Stimulated activated CD8-positive, alpha-beta memory T cell treated with anti-CD3 and anti-CD28 coated beads, Interleukin-7, amount 100 ng/mL, for 1 hour (primary cell): Measurements from ENCODE around the gene DCAF8.

Experiments
- DNase-seq, 2 donors: peaks; one replicate each; pipeline ENCODE4 v3.0.0-alpha.2; 2020; ENCODE audit warnings: low read depth in 2 of 2

Gene DCAF8

GRCh38 chr1:160227034-160227433 is 35.3 kb downstream of the DCAF8 start:
- DNase-seq, result no peak

DNA sequence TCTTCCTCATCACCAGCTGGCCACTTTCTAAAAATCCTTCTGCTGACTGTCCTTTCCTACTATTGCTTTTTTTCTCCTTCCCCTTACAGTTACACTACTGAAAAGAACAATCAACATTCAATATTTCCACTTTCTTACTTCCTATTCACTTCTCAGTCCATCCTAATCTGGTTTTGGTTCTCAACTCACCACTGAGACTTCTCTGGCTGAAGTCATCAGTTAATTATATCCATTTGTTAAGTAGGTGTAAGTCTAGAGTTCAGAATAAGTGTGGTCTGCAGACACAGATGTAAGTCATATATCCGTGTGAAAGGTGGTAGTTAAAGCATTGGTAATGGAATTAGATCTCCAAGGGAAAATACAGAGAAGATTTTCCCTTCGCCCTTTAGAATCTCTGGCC is 35.7 kb downstream of the DCAF8 start:
- no peak for DNase-seq

GRCh38 chr1:160225345-160225744 is 37.0 kb downstream of the DCAF8 start:
- no peak for DNase-seq

- no peak for DNase-seq
Observed at GRCh38 chr1:160224606-160225005, 37.7 kb downstream of the DCAF8 start.

- DNase-seq, result no peak
Observed at GRCh38 chr1:160222546-160222945, 39.8 kb downstream of the DCAF8 start.

DNA sequence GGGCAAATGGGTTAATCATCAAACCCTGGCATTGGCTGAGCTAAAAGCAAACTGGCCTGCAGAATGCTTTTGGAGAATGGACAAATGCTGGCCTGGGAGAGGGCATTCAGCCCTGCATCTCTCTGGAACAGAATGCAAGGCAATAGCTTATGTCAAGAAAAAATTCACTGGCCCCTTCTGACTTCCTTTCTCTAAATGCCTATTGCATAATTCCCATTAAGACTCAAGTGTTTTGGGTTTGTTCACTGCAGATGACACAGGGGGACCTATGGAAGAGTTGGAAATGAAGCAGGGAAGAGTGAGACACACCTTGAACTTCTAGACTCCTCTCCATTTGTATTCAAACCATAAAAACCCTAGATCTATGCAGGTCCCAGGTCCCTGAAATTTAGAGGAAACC is 41.3 kb downstream of the DCAF8 start:
- no peak for DNase-seq

GRCh38 chr1:160220301-160220700 is 42.0 kb downstream of the DCAF8 start:
- DNase-seq, result no peak

- DNase-seq, result no peak
Observed at GRCh38 chr1:160219062-160219929, 43.1 kb downstream of the DCAF8 start.

DNA sequence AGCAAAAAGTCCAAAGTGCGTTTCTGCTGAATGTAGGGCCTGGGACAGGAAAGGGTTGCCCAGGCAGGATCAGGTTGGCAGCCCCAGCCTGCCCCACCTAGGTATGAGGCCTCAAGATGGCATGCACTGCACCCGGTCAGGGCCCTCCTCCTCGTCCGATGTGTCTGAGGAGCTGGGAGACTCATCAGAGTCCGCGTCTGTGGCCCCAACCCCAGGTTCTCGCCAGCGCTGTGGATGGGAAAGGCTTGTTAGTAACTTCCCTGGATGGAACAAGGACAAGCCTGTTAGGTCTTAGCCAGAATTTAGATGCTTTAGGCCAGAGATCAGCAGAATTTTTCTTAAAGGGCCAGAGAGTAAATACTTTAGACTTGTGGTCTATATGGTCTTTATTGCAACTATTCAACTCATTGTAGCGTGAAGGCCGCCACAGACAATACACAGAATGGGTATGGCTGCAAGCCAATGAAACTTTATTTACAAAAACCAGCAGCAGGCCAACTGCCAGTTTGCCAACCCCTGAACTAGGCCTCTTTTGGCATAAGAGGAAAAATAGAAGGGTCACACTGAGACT is 44.8 kb downstream of the DCAF8 start:
- DNase-seq, result no peak

GRCh38 chr1:160216301-160216700 is 46.0 kb downstream of the DCAF8 start:
- no peak for DNase-seq

GRCh38 chr1:160214481-160215140 is 47.7 kb downstream of the DCAF8 start:
- DNase-seq, result no peak

DNA sequence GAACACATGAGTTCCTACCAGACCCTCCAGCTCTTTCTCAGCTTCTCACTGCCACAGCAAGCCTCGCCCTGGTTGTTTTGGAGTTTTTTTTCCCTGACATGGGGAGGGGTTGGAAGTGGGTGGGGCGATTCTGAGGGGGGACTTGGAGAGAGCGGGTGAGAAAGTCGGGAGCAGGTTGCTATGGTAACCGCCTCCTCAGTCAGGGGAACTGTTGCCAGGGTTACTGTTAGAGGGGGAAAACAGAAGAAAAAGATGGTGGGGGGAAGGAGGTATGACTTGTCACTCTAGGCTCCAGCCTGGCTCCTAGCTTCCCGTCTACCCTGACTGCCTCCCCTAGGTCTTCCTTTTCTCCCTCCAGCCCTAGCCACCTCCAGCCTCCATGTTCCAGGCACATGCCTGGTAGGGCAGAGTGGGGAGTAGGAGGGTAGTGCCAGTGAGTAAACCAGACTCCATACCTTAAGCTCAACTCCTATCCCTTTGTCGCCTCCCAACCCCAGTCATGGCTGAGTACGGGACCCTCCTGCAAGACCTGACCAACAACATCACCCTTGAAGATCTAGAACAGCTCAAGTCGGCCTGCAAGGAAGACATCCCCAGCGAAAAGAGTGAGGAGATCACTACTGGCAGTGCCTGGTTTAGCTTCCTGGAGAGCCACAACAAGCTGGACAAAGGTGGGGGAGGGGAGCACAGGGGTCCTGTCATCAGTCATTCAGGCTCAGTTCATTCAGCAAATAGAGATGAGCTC is 51.1 kb downstream of the DCAF8 start:
- DNase-seq, result no peak

- no peak for DNase-seq
Observed at GRCh38 chr1:160210561-160210960, 51.8 kb downstream of the DCAF8 start.

- no peak for DNase-seq
Observed at GRCh38 chr1:160209321-160210046, 52.9 kb downstream of the DCAF8 start.

- no peak for DNase-seq
Observed at GRCh38 chr1:160208557-160209320, 53.6 kb downstream of the DCAF8 start.

GRCh38 chr1:160207771-160208556 is 54.4 kb downstream of the DCAF8 start:
- DNase-seq, result no peak

DNA sequence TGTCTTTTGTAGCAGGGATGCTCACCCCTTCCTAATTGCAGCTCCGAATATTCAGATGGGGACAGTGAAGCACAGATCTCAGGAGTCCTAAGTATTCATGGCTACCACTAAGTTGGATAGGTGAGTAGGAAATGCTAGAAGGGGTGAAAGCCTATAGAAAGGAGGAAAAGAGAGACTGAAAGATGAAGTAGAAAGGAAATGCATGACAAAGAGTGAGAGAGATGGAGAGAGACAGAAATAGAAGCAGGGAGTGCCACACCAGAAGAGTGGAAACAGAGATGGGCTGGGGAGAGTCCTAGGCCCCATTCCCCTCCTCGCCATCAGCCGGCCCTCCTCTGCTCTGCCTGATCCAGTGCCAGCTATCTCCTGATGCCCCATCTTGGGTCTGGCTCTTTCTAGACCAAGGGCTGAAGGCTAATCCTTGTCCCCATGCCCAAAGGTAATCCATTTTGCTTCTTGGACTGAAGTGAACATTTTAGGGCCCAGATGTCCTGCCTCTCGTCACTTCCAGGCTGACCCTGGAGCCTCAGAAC is 55.2 kb downstream of the DCAF8 start:
- no peak for DNase-seq

GRCh38 chr1:160206421-160207117 is 55.8 kb downstream of the DCAF8 start:
- DNase-seq, result no peak

DNA sequence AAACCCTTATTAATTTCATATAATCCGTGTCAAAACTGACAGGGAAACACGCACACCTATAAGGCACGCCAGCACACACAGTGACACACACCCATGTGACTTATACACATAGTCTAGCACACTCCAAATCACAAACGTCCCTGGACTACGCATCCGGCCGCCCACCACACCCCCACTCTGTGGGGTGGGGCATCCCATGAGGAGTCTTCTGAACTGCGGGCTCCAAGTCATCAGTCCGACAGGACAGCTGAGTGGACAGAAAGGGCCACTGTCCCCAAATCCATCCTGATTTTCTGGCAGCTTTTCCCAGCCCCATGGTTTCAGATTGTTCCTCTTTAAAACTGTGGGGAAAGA is 56.3 kb downstream of the DCAF8 start:
- DNase-seq, result no peak
